ENCODE data around the gene CCDC120. TPM values are rescaled to one million over a fixed set of nuclear protein-coding genes. Genes with fewer than 3 reads are reported as not detected.

The CCDC120 gene
- total and polyA plus RNA-seq, 11 donors, result 0.48 to 3.3 (median 1.1) TPM

DNA sequence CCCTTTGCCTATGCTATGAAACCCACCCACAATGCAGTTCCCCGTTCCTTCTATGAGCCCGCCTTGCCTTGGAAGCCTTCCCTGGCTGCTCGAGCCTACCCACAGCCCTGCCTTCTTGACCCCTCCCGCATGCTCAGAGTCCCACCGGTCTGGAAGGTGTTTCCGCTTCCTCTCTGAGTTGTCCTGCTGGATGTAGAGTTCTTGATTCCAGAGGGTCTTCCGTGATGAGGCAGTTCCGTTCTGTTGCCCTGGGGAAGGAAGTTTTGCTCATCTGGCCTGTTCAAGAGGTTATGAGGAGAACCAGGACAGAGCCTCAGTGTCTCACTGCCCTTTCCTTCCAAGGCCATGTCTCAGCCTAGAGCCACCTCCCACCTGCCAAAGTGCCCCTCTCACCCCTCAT is 57.3 kb downstream of the CCDC120 start:
- no peak for ATAC-seq
- Histone ChIP-seq H3K9me3 (no peaks in the 10 kb centered on the region), H3K4me1 (no peaks in the 10 kb centered on the region), H3K4me3 (no peak overlapping the region), H3K27ac (no peak overlapping the region), H3K27me3 (no peaks in the 10 kb centered on the region), H3K36me3 (peaks cover 0 to 86% (median 59%) of the 10 kb centered on the region in 9 donors)
- TF ChIP-seq POLR2A (IDR thresholded peaks at IDR 0.05), result no peak
- TF ChIP-seq, protein P1, sequence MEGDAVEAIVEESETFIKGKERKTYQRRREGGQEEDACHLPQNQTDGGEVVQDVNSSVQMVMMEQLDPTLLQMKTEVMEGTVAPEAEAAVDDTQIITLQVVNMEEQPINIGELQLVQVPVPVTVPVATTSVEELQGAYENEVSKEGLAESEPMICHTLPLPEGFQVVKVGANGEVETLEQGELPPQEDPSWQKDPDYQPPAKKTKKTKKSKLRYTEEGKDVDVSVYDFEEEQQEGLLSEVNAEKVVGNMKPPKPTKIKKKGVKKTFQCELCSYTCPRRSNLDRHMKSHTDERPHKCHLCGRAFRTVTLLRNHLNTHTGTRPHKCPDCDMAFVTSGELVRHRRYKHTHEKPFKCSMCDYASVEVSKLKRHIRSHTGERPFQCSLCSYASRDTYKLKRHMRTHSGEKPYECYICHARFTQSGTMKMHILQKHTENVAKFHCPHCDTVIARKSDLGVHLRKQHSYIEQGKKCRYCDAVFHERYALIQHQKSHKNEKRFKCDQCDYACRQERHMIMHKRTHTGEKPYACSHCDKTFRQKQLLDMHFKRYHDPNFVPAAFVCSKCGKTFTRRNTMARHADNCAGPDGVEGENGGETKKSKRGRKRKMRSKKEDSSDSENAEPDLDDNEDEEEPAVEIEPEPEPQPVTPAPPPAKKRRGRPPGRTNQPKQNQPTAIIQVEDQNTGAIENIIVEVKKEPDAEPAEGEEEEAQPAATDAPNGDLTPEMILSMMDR (IDR thresholded peaks at IDR 0.05), result no peak
- intact Hi-C loops (cut with DNase I), result no loop called here
- no peak for DNase-seq
- WGBS, 4 donors, result 77 to 84% (median 78%) methylated on average over 8 of the region's 8 CpGs

DNA sequence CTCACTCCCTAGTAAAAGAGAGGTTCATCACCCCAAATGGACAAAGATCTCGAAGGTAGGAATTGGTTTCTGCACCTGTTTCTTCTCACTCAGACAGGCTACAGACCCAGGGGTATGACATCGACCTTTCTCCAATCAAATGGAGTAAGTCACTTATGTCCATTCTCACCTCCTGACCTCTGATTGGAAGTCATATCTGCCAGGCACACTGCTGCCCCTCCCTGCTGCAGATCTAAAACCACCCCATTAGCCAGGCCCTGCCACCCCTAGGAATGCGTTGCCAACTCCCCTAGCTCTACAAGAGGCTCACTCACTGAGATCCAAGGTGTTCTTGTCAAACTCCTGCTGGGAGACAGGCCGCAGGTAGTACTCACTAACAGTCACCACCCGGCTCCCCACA is 57.9 kb downstream of the CCDC120 start:
- no peak for ATAC-seq
- intact Hi-C loops (cut with DNase I), result no loop called here

DNA sequence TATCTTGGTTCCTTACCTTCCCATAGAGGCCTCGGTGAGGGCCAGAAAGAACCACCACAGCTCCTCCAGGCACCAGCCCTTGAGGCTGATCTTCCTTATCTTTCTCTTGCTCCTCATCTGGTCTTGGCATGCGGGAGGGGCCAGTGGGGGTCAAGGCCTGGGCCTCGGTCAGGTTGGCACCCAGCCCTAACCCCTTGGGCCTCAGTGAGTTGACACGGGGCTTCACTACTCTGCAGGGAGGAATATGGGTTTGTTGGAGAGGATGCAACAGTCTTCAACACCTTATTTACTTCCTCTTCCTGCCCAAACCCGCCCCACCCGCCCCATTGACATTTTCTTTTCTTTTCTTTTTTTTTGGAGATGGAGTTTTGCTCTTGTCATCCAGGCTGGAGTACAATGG is 58.8 kb downstream of the CCDC120 start:
- Histone ChIP-seq H3K36me3 (peaks cover 0 to 85% (median 61%) of the 10 kb centered on the region in 9 donors), H3K27me3 (no peaks in the 10 kb centered on the region), H3K9me3 (no peaks in the 10 kb centered on the region), H3K4me3 (no peak overlapping the region), H3K4me1 (peaks cover 0 to 5% (median 0%) of the 10 kb centered on the region in 12 donors), H3K27ac (no peak overlapping the region)
- intact Hi-C loops (cut with DNase I), result no loop called here
- ATAC-seq (no peak), DNase-seq (no peak)
- TF ChIP-seq, protein P1 (IDR thresholded peaks at IDR 0.05), result no peak
- TF ChIP-seq POLR2A (IDR thresholded peaks at IDR 0.05), result no peak
- 65 to 75% (median 69%) methylated on average over 4 to 6 of the region's 6 CpGs for WGBS, 4 donors

More for the DNA sequence above, 57.9 kb downstream of the CCDC120 start:
- no peak for TF ChIP-seq POLR2A (IDR thresholded peaks at IDR 0.05)
- TF ChIP-seq, protein P1 (IDR thresholded peaks at IDR 0.05), result no peak
- no peaks in the 10 kb centered on the region for H3K4me1 ChIP-seq
- H3K4me3 ChIP-seq, result no peak overlapping the region
- no peak for DNase-seq
- H3K27ac ChIP-seq, result no peak overlapping the region
- WGBS, 4 donors, result 77 to 90% (median 85%) methylated on average over 5 of the region's 5 CpGs
- H3K36me3 ChIP-seq, result peaks cover 0 to 92% (median 61%) of the 10 kb centered on the region in 9 donors
- H3K9me3 ChIP-seq, result no peaks in the 10 kb centered on the region
- no peaks in the 10 kb centered on the region for H3K27me3 ChIP-seq

Other genes starting within 250 kb of the CCDC120 start
- gene ERAS, start 232.5 kb upstream of the CCDC120 start, total RNA-seq, result not detected
- not detected for gene ERAS, start 232.5 kb upstream of the CCDC120 start, polyA plus RNA-seq
- 1 to 10 TPM in 2 of 9 donors, under 1 TPM in 1, not detected in 6; 0.67 to 3.9 (median 1.1) TPM for gene PCSK1N, start 223.4 kb upstream of the CCDC120 start, total RNA-seq
- gene PCSK1N, start 223.4 kb upstream of the CCDC120 start, polyA plus RNA-seq, result not detected
- 10 to 100 TPM; 57.1 to 86.9 (median 71.0) TPM for gene TIMM17B, start 161.2 kb upstream of the CCDC120 start, total RNA-seq
- 10 to 100 TPM; 74.0 to 91.0 TPM for gene TIMM17B, start 161.2 kb upstream of the CCDC120 start, polyA plus RNA-seq
- gene PQBP1, start 161.1 kb upstream of the CCDC120 start, total RNA-seq, result 10 to 100 TPM; 45.3 to 67.0 (median 52.9) TPM
- gene PQBP1, start 161.1 kb upstream of the CCDC120 start, polyA plus RNA-seq, result 10 to 100 TPM; 88.0 to 99.0 TPM
- 10 to 100 TPM; 10.5 to 23.3 (median 14.4) TPM for gene SLC35A2, start 147.4 kb upstream of the CCDC120 start, total RNA-seq
- 10 to 100 TPM in 1 of 2 donors, 1 to 10 TPM in 1; 6.1 to 28.5 TPM for gene SLC35A2, start 147.4 kb upstream of the CCDC120 start, polyA plus RNA-seq
- 10 to 100 TPM in 2 of 9 donors, 1 to 10 TPM in 7; 2.3 to 13.3 (median 3.5) TPM for gene PIM2, start 140.0 kb upstream of the CCDC120 start, total RNA-seq
- gene PIM2, start 140.0 kb upstream of the CCDC120 start, polyA plus RNA-seq, result 1 to 10 TPM; 2.0 to 5.4 TPM
- 10 to 100 TPM; 17.6 to 31.1 (median 24.6) TPM for gene OTUD5, start 101.4 kb upstream of the CCDC120 start, total RNA-seq
- 10 to 100 TPM; 17.2 to 32.7 TPM for gene OTUD5, start 101.4 kb upstream of the CCDC120 start, polyA plus RNA-seq
- gene KCND1, start 87.2 kb upstream of the CCDC120 start, total RNA-seq, result 1 to 10 TPM in 3 of 9 donors, under 1 TPM in 6; 0.09 to 1.5 (median 0.50) TPM
- gene KCND1, start 87.2 kb upstream of the CCDC120 start, polyA plus RNA-seq, result under 1 TPM; 0.19 to 0.29 TPM
- gene GRIPAP1, start 56.7 kb upstream of the CCDC120 start, total RNA-seq, result 10 to 100 TPM; 11.4 to 41.6 (median 18.9) TPM
- 10 to 100 TPM; 20.2 to 20.4 TPM for gene GRIPAP1, start 56.7 kb upstream of the CCDC120 start, polyA plus RNA-seq
- 10 to 100 TPM; 14.9 to 61.2 (median 23.6) TPM for gene TFE3, start 15.6 kb upstream of the CCDC120 start, total RNA-seq
- 10 to 100 TPM; 12.1 to 57.8 TPM for gene TFE3, start 15.6 kb upstream of the CCDC120 start, polyA plus RNA-seq
- gene PRAF2, start 15.0 kb downstream of the CCDC120 start, total RNA-seq, result 10 to 100 TPM in 5 of 9 donors, 1 to 10 TPM in 4; 8.0 to 24.0 (median 10.9) TPM
- gene PRAF2, start 15.0 kb downstream of the CCDC120 start, polyA plus RNA-seq, result 10 to 100 TPM; 18.7 to 20.7 TPM
- gene WDR45, start 20.9 kb downstream of the CCDC120 start, total RNA-seq, result 10 to 100 TPM; 49.2 to 98.5 (median 68.5) TPM
- gene WDR45, start 20.9 kb downstream of the CCDC120 start, polyA plus RNA-seq, result 10 to 100 TPM; 65.1 to 89.9 TPM
- gene GPKOW, start 64.7 kb downstream of the CCDC120 start, total RNA-seq, result 10 to 100 TPM; 17.5 to 30.9 (median 19.4) TPM
- gene GPKOW, start 64.7 kb downstream of the CCDC120 start, polyA plus RNA-seq, result 10 to 100 TPM in 1 of 2 donors, 1 to 10 TPM in 1; 8.9 to 29.5 TPM
- gene MAGIX, start 103.8 kb downstream of the CCDC120 start, total RNA-seq, result 1 to 10 TPM; 2.6 to 7.1 (median 3.3) TPM
- gene MAGIX, start 103.8 kb downstream of the CCDC120 start, polyA plus RNA-seq, result 1 to 10 TPM; 2.9 to 6.7 TPM
- gene PLP2, start 112.9 kb downstream of the CCDC120 start, total RNA-seq, result 100 to 1,000 TPM in 3 of 9 donors, 10 to 100 TPM in 6; 22.4 to 155 (median 50.4) TPM
- 100 to 1,000 TPM in 1 of 2 donors, 10 to 100 TPM in 1; 63.0 to 373 TPM for gene PLP2, start 112.9 kb downstream of the CCDC120 start, polyA plus RNA-seq
- 10 to 100 TPM in 2 of 9 donors, 1 to 10 TPM in 7; 6.6 to 12.7 (median 9.3) TPM for gene PRICKLE3, start 127.4 kb downstream of the CCDC120 start, total RNA-seq
- gene PRICKLE3, start 127.4 kb downstream of the CCDC120 start, polyA plus RNA-seq, result 10 to 100 TPM in 1 of 2 donors, 1 to 10 TPM in 1; 6.5 to 13.2 TPM
- gene SYP, start 141.2 kb downstream of the CCDC120 start, total RNA-seq, result 1 to 10 TPM in 6 of 9 donors, under 1 TPM in 3; 0.49 to 2.7 (median 1.1) TPM
- gene SYP, start 141.2 kb downstream of the CCDC120 start, polyA plus RNA-seq, result 1 to 10 TPM; 1.3 to 3.7 TPM
- under 1 TPM in 6 of 9 donors, not detected in 3; 0.06 to 0.37 (median 0.09) TPM for gene CACNA1F, start 174.3 kb downstream of the CCDC120 start, total RNA-seq
- gene CACNA1F, start 174.3 kb downstream of the CCDC120 start, polyA plus RNA-seq, result under 1 TPM; 0.04 TPM
- gene CCDC22, start 176.5 kb downstream of the CCDC120 start, total RNA-seq, result 10 to 100 TPM in 8 of 9 donors, 1 to 10 TPM in 1; 9.6 to 13.4 (median 10.9) TPM
- gene CCDC22, start 176.5 kb downstream of the CCDC120 start, polyA plus RNA-seq, result 10 to 100 TPM in 1 of 2 donors, 1 to 10 TPM in 1; 6.5 to 14.9 TPM
- 1 to 10 TPM in 1 of 9 donors, not detected in 8; 1.4 TPM for gene FOXP3, start 205.7 kb downstream of the CCDC120 start, total RNA-seq
- gene FOXP3, start 205.7 kb downstream of the CCDC120 start, polyA plus RNA-seq, result under 1 TPM in 1 of 2 donors, not detected in 1; 0.11 TPM
- 10 to 100 TPM; 14.4 to 28.4 (median 22.6) TPM for gene PPP1R3F, start 210.8 kb downstream of the CCDC120 start, total RNA-seq
- 10 to 100 TPM; 13.9 to 31.7 TPM for gene PPP1R3F, start 210.8 kb downstream of the CCDC120 start, polyA plus RNA-seq
- gene GAGE10, start 244.6 kb downstream of the CCDC120 start, total RNA-seq, result not detected
- gene GAGE10, start 244.6 kb downstream of the CCDC120 start, polyA plus RNA-seq, result not detected